Large intestine (tissue), 12 donors: ENCODE results near the gene COL23A1. TPM values are rescaled to one million over a fixed set of nuclear protein-coding genes. Genes with fewer than 3 reads are reported as not detected.
A peak's percentile ranks its signal among the peaks of the same experiment; 100 is the strongest.

Experiments
- DNase-seq, 2 donors: peaks; one replicate each; pipeline versions ENCODE4 v3.0.0 to v3.0.0-alpha.2; 2013
- H3K27ac ChIP-seq: one replicate; pipeline ENCODE4 v1.5.1; 2013; ENCODE audit warnings: low read length
- H3K27me3 ChIP-seq: 2 replicates; pipeline ENCODE4 v1.6.1; 2013; ENCODE audit warnings: low read length; ENCODE audit not compliant: control insufficient read depth, insufficient read depth
- H3K36me3 ChIP-seq: 2 replicates; pipeline ENCODE4 v1.6.1; 2013; ENCODE audit warnings: low read length; ENCODE audit not compliant: control insufficient read depth, insufficient read depth
- H3K4me1 ChIP-seq: one replicate; pipeline ENCODE4 v1.6.1; 2013; ENCODE audit warnings: low read length; ENCODE audit not compliant: control insufficient read depth, insufficient read depth
- H3K4me3 ChIP-seq: one replicate; pipeline ENCODE4 v1.5.1; 2013; ENCODE audit warnings: low read length
- H3K9me3 ChIP-seq: one replicate; pipeline ENCODE4 v1.6.1; 2013; ENCODE audit warnings: mild to moderate bottlenecking, low read depth, low read length, moderate library complexity; ENCODE audit not compliant: control insufficient read depth
- WGBS: methylation state at CpG from one replicate; pipeline ENCODE4 v1.1.5; 2013; ENCODE audit warnings: low lambda C conversion rate; ENCODE audit not compliant: insufficient coverage; 5-methylcytosine and 5-hydroxymethylcytosine counted together
- long read RNA-seq, 11 donors: transcript quantifications; one replicate each; lab custom pipeline, GENCODE V29; 2026
- polyA plus RNA-seq: library from polyadenylated mRNA; unstranded; fragments of 120-200 nt; gene quantifications from one replicate; pipeline ENCODE4 v1.2.1, GENCODE V29; 2013

Gene COL23A1
- 8.9 TPM for polyA plus RNA-seq
- long read RNA-seq, donor 1: 0 reads
- long read RNA-seq, donor 2: 0 reads
- long read RNA-seq, donor 3: 0 reads
- long read RNA-seq, donor 4: 0 reads
- long read RNA-seq, donor 5: 0 reads
- long read RNA-seq, donor 6: 0 reads
- long read RNA-seq, donor 7: 0 reads
- long read RNA-seq, donor 8: 0 reads
- long read RNA-seq, donor 9: 0 reads
- long read RNA-seq, donor 10: 0 reads
- long read RNA-seq, donor 11: 0 reads

GRCh38 chr5:178590141-178590923 lies at the start of gene COL23A1:
TSS of gene COL23A1 (minus strand) at chr5:178590393.
- Histone ChIP-seq H3K4me3 (peak within 1 kb of the TSS; percentile 10), H3K27me3 (peaks cover 57% of the 10 kb centered on the region), H3K4me1 (no peaks in the 10 kb centered on the region), H3K9me3 (peaks cover 3% of the 10 kb centered on the region), H3K36me3 (peaks cover 2% of the 10 kb centered on the region), H3K27ac (no peak within 1 kb of the TSS)
- no CpG with 5 or more reads among the region's 78 CpGs for WGBS
- peak; percentile 26 to 44 for DNase-seq

GRCh38 chr5:178637356-178638074 lies 47.3 kb upstream of the COL23A1 start:
- WGBS: 67% methylated on average over 3 of the region's 9 CpGs
- DNase-seq: no peak
- H3K36me3 ChIP-seq: no peaks in the 10 kb centered on the region
- H3K27ac ChIP-seq: no peak overlapping the region
- no peaks in the 10 kb centered on the region for H3K4me1 ChIP-seq
- no peak overlapping the region for H3K4me3 ChIP-seq
- peaks cover 4% of the 10 kb centered on the region for H3K27me3 ChIP-seq
- H3K9me3 ChIP-seq: no peaks in the 10 kb centered on the region

GRCh38 chr5:178632285-178632684 lies 42.1 kb upstream of the COL23A1 start:
- Histone ChIP-seq H3K27ac (no peak overlapping the region), H3K27me3 (peaks cover 13% of the 10 kb centered on the region), H3K4me3 (no peak overlapping the region), H3K9me3 (peaks cover 1% of the 10 kb centered on the region), H3K4me1 (no peaks in the 10 kb centered on the region), H3K36me3 (no peaks in the 10 kb centered on the region)
- DNase-seq: no peak
- 60% methylated on average over 1 of the region's 4 CpGs for WGBS

DNA sequence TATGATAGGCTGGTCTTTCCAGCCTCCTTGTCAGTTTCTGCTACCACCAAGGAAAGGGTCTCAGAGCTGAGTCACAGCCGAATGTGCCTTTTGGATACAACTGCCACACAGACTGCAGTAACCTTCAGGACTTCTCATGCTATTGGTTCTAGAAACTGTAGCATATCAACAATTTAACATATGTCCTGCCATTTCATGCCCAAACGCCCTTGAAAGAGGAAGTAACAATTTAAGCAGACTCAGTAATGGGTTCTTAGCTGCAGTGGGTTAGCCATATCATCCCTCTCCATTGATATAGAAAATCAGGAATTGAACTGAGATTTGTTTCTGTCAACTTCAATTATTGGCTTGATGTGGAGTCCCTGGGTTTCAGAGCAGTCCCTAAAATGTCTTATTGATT lies 40.8 kb upstream of the COL23A1 start:
- 0% methylated on average over 1 of the region's 2 CpGs for WGBS
- no peak overlapping the region for H3K27ac ChIP-seq
- DNase-seq: no peak
- H3K4me3 ChIP-seq: no peak overlapping the region
- H3K27me3 ChIP-seq: peaks cover 13% of the 10 kb centered on the region
- H3K36me3 ChIP-seq: no peaks in the 10 kb centered on the region
- no peaks in the 10 kb centered on the region for H3K4me1 ChIP-seq
- H3K9me3 ChIP-seq: peaks cover 3% of the 10 kb centered on the region

DNA sequence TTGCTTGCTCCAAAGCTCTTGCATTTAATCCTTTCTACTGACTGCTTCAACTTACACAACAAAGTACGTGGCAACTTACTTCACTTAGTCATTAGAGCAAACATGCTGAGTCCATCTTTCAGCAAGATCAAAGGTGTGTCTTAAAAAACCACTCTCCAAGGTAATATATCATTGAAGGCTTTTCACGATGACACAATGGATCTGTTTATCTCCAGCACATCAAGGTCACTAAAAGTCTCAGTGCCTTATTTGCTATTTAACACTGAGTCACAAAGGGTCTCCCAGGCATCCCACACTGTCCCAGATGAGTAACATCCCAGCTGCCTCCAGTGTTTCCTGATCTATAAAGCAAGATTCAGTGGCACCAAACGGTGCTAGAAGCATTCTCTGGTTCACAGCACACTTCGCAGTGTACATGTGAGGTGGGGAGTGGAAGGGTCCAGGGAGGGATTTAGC lies 40.3 kb upstream of the COL23A1 start:
- peak; percentile 20 to 50 for DNase-seq
- no peak overlapping the region for H3K27ac ChIP-seq
- H3K4me3 ChIP-seq: no peak overlapping the region
- peaks cover 13% of the 10 kb centered on the region for H3K27me3 ChIP-seq
- H3K4me1 ChIP-seq: no peaks in the 10 kb centered on the region
- WGBS: 0% methylated on average over 1 of the region's 4 CpGs
- peaks cover 3% of the 10 kb centered on the region for H3K9me3 ChIP-seq
- H3K36me3 ChIP-seq: no peaks in the 10 kb centered on the region

DNA sequence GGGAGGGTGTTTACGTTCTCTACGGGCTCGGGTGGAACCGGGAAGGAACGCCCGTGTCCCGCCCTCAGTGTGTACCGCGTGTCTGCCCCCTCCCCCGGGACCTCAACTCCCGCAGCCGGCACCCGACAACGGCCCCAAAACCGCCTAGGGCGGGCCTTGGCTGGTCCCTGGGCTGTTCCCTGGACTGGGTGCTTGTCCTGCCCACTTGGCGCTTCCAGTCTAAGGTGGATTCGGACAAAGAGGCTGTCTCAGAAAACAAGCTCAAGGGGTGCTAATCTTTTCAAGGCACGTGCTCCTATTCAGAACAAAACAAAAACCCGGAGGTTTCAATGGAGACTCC lies 37.0 kb upstream of the COL23A1 start:
- Histone ChIP-seq H3K36me3 (peaks cover 7% of the 10 kb centered on the region), H3K4me1 (peaks cover 5% of the 10 kb centered on the region), H3K4me3 (peak overlapping the region; percentile 83), H3K27me3 (peaks cover 7% of the 10 kb centered on the region), H3K27ac (peak overlapping the region; percentile 47), H3K9me3 (peaks cover 3% of the 10 kb centered on the region)
- no peak for DNase-seq
- WGBS: 0% methylated on average over 1 of the region's 20 CpGs

DNA sequence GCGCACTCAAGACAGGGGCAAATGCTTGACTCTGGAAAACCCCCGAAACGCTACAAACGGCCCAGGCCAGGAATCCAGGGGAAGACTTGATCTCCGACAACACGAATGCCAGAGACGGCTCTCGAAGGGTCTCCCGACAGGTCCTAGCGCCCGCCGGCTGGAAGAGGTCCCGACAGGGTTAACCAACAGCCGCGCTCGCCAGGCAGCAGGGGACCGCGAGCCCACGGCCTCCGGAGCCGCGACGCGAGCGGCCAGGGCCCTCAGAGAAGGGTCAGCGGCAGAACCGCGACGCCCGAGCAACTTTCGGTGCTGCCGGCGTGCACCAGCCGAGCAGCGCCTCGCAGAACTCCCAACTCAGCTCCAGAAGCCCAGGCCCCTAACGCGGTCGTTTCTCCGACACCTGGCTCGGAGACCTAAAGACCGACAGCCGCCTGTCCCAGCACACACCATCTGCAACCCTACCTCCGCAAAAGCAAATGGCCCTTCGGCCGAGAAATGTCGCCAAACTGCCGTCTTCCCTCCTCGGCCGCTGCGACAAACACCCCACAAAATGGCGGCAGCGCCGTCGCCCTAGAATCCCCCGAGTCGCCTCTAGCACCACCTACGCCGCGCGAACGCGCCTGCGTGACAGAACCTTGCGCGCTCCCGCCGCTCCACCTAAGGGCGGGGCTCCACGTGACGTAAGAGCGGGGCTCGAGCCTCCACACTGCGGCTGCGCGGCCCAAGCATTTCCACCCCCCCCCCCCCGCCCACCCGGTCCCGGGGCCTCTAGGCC lies 36.5 kb upstream of the COL23A1 start, which contains the start of gene CLK4:
Gene CLK4 (minus strand): TSS at position 567 of the 775 bp plus-strand sequence. CDS start 3,634 bp downstream, outside the sequence.
- WGBS: no CpG with 5 or more reads among the region's 79 CpGs
- peak; percentile 95 for DNase-seq
- H3K4me3 ChIP-seq: peak within 1 kb of the TSS; percentile 83
- H3K4me1 ChIP-seq: peaks cover 5% of the 10 kb centered on the region
- peaks cover 7% of the 10 kb centered on the region for H3K27me3 ChIP-seq
- peak within 1 kb of the TSS; percentile 66 for H3K27ac ChIP-seq
- peaks cover 9% of the 10 kb centered on the region for H3K36me3 ChIP-seq
- H3K9me3 ChIP-seq: peaks cover 3% of the 10 kb centered on the region

- WGBS: no CpG with 5 or more reads among the region's 23 CpGs
- peak overlapping the region; percentile 66 for H3K27ac ChIP-seq
- peaks cover 3% of the 10 kb centered on the region for H3K9me3 ChIP-seq
- peaks cover 3% of the 10 kb centered on the region for H3K27me3 ChIP-seq
- H3K4me3 ChIP-seq: peak overlapping the region; percentile 83
- H3K36me3 ChIP-seq: peaks cover 12% of the 10 kb centered on the region
- peaks cover 5% of the 10 kb centered on the region for H3K4me1 ChIP-seq
- peak in 1 of 2 donors; percentile 9 for DNase-seq
These were observed 35.7 kb upstream of the COL23A1 start for GRCh38 chr5:178625679-178626483.
